NCI-H2196 (cell line): ENCODE results near the gene ARMC12.

Experiments used
- DNase-seq: peaks from one replicate; lab custom pipeline; 2025; ENCODE audit not compliant: unreplicated experiment; lab: John Stamatoyannopoulos, UW

ARMC12 gene

GRCh38 chr6:35718375-35718736, 18.5 kb upstream of the ARMC12 start:
- DNase-seq, result no peak

DNA sequence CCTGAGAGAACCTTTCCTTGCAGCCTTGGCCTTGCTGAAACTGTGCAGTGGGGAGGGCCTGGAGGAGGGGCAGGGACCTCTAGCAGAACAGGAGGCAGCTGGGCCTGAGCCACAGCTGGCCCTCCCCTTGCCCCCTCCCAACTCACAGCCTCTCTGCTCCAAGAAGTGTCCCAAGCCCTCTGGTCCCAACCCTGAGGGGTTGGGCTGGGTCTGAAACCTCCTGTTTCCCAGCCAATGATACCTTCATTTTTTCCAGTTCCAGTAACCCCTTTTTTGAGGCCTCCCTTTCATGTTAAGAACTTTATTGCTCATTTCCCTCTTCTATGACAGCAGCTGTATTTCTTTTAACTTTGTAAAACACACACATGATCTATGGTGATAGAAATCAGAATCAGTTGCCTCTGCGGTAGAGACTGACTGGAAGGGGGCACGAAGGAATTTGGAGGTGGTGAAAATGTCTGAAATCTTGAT, 17.9 kb upstream of the ARMC12 start:
- DNase-seq, result no peak

- DNase-seq, result no peak
Measured at GRCh38 chr6:35719404-35719829, 17.4 kb upstream of the ARMC12 start.

DNA sequence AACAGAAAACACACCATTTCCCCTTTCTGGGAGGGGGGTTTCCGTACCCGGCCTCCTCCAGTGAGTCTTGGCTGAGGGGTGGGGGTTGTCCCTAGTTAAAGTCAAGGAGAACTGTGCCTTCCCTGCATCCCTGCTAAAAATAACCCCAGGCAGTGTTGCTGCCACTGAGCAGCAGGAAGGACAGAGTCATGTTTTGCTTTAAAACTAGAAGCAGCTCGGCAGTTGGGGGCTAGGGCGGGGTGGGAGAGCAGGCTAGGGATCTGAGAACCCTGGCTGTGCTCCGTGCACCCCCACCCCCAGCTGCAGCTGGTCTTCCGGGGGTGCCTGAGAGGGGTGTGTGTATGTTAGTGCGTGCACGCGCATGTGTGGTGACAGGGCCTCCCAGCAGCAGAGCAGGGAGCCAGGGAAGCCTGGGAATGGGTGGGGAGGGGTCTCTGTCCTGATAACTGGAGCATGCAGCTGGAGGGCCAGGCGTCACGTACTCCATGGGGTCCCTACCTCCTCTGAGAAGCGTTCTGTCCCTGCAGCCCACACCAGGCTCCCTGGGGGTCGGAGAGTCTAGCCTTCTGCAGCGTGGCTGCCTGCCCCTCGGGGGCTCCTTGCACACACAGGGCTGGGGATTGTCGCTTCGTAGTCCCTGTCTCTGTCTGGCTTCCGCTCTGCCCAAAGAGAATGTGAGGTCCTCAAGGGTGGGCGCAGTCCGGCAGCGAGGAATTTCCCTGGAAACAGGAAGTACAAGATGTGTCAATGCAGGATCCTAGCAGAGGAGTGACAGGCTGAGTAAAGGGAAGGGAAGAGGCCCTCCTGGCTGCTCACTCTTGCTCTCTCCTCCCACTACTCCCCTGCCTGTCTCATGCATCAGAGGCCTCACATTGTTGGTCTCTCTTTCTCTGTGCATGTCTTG, 16.8 kb upstream of the ARMC12 start:
- DNase-seq, result no peak

- DNase-seq, result no peak
Measured at GRCh38 chr6:35722121-35722761, 14.6 kb upstream of the ARMC12 start.

DNA sequence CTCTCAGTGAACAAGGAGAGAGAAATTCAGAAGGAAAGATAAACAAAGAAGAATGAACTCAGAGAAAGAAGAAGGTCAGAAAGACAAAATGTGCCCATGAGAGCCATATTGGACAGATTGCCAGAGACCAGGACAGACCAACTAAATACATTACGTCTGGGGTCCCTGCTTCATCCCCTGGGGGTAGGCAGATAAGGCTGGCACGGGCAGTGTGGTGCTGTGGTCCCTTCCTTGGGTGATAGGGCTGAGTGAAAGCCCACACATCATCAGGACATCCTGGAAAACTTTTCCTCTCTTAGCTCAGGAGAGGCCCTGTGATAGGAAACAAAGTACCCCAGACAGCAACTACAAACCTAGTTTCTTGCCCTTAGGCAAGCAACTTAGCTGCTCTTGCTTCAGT, 13.2 kb upstream of the ARMC12 start:
- DNase-seq, result no peak

DNA sequence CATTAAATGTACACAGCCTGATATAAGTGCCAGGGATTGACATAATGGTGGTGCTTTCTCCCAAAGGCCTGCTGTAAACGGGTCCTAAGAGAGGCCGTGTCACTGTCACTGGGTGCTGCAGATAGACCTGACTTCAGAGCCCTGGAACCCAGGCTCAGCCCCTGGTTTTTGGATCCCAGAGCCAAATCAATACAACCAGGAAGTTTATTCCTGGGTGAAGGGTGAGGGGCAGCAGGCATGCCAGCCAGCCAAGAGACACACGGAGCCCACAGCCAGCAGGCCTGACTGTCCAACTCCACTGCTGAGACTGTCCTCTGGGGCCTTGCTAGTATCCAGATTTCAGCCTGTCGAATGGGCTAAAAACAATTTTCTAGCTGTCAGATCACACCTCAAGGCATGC, 12.8 kb upstream of the ARMC12 start:
- DNase-seq, result no peak

GRCh38 chr6:35724471-35724870, 12.4 kb upstream of the ARMC12 start:
- no peak for DNase-seq

- DNase-seq, result no peak
Measured at GRCh38 chr6:35725081-35725708, 11.6 kb upstream of the ARMC12 start.

GRCh38 chr6:35725721-35726438, 11.0 kb upstream of the ARMC12 start:
- DNase-seq, result no peak

GRCh38 chr6:35727231-35727934, 9.4 kb upstream of the ARMC12 start:
- peak; percentile 67 for DNase-seq

DNA sequence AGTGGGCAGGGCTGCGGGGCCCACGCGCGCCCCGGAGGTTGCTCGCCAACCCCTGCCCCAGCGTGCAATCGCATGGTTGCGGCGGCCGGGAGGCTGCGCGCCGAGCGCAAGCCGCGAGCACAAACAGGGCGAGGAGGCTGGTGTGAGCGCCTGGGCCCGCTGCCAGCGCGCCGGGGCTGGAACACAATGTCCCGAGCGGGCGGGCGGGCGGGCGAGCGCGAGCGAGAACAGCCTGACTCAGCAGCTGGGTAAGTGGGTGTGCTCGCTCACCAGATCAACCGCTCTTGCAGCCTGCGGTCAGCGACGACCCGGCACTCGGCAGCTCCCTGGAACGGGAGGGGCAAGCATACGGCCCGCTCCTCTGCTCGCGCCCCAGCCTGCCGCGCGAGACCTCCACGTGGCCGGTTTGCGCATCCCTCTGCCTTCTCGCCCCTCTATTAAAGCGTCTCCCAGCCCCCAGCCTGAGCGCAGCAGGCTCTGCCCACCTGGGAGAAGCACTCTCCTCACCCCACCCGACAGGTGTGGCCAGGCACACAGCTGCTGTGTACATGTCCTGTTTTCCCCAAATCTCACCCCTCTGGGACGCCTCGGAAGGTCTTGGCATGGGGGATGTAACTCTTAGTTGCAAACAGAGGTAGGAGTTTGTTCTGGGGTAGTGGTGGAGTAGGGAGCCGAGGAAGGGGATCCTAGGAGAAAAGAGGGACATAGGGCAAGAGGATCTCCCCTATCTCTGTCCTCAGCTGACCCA, 8.7 kb upstream of the ARMC12 start:
- DNase-seq, result peak; percentile 86

DNA sequence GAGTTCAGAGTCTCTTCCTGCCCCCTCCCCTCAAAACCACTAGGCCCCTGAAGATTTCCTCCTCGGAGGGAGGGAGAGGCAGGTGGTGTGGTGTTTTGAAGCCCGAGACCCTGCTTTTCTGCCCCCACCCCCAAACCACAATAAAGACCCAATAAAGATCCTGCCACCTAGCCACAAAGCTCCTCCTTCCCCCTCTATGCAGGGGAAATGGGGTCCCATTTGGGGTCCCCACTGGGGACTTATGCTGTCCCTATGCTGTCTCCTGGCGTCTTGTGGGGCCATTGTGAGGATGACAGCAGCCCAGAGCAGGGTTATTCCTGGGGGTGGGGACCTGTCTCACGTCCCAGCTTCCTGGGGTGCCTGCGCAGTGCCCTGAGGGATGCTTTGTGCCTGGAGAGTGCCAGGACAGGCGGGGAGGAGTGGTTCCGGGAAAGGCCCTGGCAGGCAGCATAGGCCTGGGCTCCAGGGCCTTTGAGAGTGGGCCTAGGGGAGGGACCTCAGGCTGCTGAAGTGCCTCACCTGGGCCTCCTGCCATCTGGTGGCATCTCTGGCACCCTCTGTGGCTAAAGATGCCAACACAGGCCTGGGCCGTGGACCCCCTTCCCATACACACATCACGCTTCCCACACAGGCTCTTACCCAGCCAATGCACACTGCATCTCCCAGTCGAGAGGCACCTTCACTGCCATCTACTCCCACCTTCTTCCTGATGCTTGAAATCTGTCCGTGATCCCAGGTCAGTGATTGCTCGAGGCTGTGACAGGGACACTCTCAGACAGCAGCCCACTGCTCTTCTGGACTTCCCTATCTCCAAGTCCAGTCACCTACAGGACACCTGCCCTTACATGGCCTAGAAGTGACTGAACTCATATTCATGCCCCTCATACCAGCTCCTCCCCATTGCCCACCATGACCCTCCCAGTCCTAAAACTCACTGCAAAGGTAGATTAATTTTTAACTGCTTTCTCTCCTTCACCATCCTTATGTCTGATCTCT, 7.9 kb upstream of the ARMC12 start:
- DNase-seq, result peak; percentile 51

GRCh38 chr6:35729722-35730121, 7.1 kb upstream of the ARMC12 start:
- DNase-seq, result no peak

DNA sequence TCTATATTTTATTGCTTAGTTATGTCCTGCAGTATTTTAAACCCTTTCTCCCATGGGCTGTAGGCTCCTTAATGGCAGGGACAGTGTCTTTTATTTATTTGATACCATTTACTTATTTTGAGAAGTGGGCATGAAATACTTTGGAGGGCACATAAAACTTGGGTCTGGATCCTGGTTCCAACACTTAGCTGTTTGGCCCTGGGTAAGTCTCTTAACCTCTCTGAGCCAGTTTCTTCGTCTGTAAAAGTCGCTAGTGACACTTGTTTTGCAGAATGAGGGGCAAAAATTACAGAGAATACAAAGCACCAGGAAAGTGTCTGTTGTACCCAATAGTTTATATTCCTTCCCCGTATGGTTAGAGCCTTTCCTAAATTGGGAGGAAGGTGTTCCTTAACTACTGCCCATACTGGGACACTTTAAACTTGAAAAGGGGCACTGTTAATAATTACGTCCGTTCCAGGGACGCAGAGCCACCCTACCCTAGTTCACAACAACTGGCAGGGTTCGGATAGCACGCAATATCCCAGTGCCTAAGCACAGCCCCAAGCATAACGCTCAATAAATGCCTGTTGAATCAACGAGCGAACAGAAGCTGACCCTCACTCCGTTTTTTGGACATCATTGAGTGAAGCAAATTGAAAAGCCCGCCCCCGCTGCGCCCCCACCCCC, 6.0 kb upstream of the ARMC12 start:
- no peak for DNase-seq

GRCh38 chr6:35731414-35731735, 5.5 kb upstream of the ARMC12 start:
- DNase-seq, result peak; percentile 89

- peak; percentile 85 for DNase-seq
Measured at GRCh38 chr6:35731736-35732532, 4.9 kb upstream of the ARMC12 start.

DNA sequence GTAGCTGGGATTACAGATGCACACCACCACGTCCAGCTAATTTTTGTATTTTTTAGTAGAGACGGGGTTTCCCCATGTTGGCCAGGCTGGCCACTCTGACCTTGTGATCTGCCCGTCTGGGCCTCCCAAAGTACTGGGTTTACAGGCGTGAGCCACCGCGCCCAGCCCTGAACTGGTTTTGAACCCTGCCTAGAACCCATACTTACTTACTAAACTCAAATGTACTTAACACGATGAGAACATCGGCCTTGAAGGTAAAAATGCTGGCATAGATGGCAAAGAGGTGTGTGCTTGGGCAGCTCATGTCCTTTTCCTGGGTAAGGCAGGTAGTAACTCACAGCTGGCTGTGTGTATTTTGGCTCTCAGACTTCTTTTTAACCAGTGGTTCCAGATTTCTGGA, 3.2 kb upstream of the ARMC12 start:
- no peak for DNase-seq
